Measurements from ENCODE around the gene WWC1.

Gene WWC1

GRCh38 chr5:168365581-168366081, 74.2 kb downstream of the WWC1 start:
- DNase-seq = no peak

- DNase-seq = no peak
These were observed 74.7 kb downstream of the WWC1 start for GRCh38 chr5:168366116-168366515.

GRCh38 chr5:168368854-168369253, 77.4 kb downstream of the WWC1 start:
- no peak for DNase-seq

GRCh38 chr5:168370831-168371230, 79.4 kb downstream of the WWC1 start:
- no peak for DNase-seq

- DNase-seq = peak; percentile 15
These were observed 81.0 kb downstream of the WWC1 start for GRCh38 chr5:168372356-168372946.

- no peak for DNase-seq
These were observed 83.1 kb downstream of the WWC1 start for GRCh38 chr5:168374532-168374931.

GRCh38 chr5:168375214-168375613, 83.8 kb downstream of the WWC1 start:
- DNase-seq = no peak

GRCh38 chr5:168377525-168377924, 86.1 kb downstream of the WWC1 start:
- DNase-seq = no peak

- no peak for DNase-seq
These were observed 87.3 kb downstream of the WWC1 start for GRCh38 chr5:168378741-168379140.

GRCh38 chr5:168382421-168382820, 91.0 kb downstream of the WWC1 start:
- DNase-seq = no peak

- peak; percentile 38 for DNase-seq
These were observed 99.0 kb downstream of the WWC1 start for GRCh38 chr5:168390491-168390890.

GRCh38 chr5:168393773-168394172, 102.3 kb downstream of the WWC1 start:
- DNase-seq = no peak

GRCh38 chr5:168400429-168401220, 109.2 kb downstream of the WWC1 start:
- DNase-seq = no peak

- DNase-seq = peak; percentile 17
These were observed 109.8 kb downstream of the WWC1 start for GRCh38 chr5:168401226-168401625.

- no peak for DNase-seq
These were observed 110.4 kb downstream of the WWC1 start for GRCh38 chr5:168401880-168402279.

GRCh38 chr5:168404365-168404764, 112.9 kb downstream of the WWC1 start:
- DNase-seq = no peak

GRCh38 chr5:168407211-168407610, 115.8 kb downstream of the WWC1 start:
- no peak for DNase-seq

GRCh38 chr5:168408561-168409305, 117.3 kb downstream of the WWC1 start:
- DNase-seq = no peak

GRCh38 chr5:168409591-168410458, 118.4 kb downstream of the WWC1 start:
- DNase-seq = peak; percentile 69

GRCh38 chr5:168411871-168412270, 120.4 kb downstream of the WWC1 start:
- no peak for DNase-seq

- no peak for DNase-seq
These were observed 121.6 kb downstream of the WWC1 start for GRCh38 chr5:168413062-168413461.

- no peak for DNase-seq
These were observed 122.2 kb downstream of the WWC1 start for GRCh38 chr5:168413596-168413995.

GRCh38 chr5:168415401-168415800, 124.0 kb downstream of the WWC1 start:
- DNase-seq = no peak
